ENCODE data around the gene JAKMIP3.

Gene JAKMIP3

GRCh38 chr10:132094581-132095234 lies 29.0 kb downstream of the JAKMIP3 start:
- Histone ChIP-seq H3K4me3 (ENCODE audit: low read depth, low read length) (no peak overlapping the region), H3K9me3 (ENCODE audit: severe bottlenecking) (no peaks in the 10 kb centered on the region), H3K27me3 (ENCODE audit: insufficient read depth, low read depth, severe bottlenecking) (no peaks in the 10 kb centered on the region), H3K36me3 (no peaks in the 10 kb centered on the region), H3K27ac (no peak overlapping the region)
- DNase-seq, result no peak
- TF ChIP-seq, protein P1, sequence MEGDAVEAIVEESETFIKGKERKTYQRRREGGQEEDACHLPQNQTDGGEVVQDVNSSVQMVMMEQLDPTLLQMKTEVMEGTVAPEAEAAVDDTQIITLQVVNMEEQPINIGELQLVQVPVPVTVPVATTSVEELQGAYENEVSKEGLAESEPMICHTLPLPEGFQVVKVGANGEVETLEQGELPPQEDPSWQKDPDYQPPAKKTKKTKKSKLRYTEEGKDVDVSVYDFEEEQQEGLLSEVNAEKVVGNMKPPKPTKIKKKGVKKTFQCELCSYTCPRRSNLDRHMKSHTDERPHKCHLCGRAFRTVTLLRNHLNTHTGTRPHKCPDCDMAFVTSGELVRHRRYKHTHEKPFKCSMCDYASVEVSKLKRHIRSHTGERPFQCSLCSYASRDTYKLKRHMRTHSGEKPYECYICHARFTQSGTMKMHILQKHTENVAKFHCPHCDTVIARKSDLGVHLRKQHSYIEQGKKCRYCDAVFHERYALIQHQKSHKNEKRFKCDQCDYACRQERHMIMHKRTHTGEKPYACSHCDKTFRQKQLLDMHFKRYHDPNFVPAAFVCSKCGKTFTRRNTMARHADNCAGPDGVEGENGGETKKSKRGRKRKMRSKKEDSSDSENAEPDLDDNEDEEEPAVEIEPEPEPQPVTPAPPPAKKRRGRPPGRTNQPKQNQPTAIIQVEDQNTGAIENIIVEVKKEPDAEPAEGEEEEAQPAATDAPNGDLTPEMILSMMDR (IDR thresholded peaks at IDR 0.05; ENCODE audit: low read depth, low read length), result no peak

- no peaks in the 10 kb centered on the region for H3K9me3 ChIP-seq (ENCODE audit: severe bottlenecking)
- H3K4me3 ChIP-seq (ENCODE audit: low read depth, low read length), result no peak overlapping the region
- TF ChIP-seq, protein P1 (IDR thresholded peaks at IDR 0.05; ENCODE audit: low read depth, low read length), result no peak
- no peaks in the 10 kb centered on the region for H3K27me3 ChIP-seq (ENCODE audit: insufficient read depth, low read depth, severe bottlenecking)
- no peaks in the 10 kb centered on the region for H3K36me3 ChIP-seq
- H3K27ac ChIP-seq, result no peak overlapping the region
- DNase-seq, result no peak
Measured at GRCh38 chr10:132095403-132096113, 29.8 kb downstream of the JAKMIP3 start.

DNA sequence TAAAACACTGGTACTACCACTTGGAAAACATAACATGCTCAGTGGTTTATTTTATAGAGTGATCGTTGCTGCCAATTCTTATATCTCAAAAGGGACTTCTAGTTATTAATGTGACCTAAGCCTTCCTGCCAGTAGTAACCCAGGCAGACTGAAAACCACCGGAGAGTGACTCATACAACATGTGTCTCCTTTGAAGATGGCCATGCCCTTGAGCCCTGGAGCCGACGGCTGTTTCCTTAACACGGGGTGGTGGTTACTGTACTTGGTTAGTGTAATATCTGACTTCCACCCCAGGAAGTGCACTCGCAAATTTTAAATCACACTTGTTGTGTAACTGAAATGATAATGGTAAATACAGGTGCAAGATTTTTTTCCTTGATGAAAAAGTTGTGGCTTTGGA lies 30.5 kb downstream of the JAKMIP3 start:
- Histone ChIP-seq H3K27ac (no peak overlapping the region), H3K36me3 (no peaks in the 10 kb centered on the region), H3K4me3 (ENCODE audit: low read depth, low read length) (no peak overlapping the region), H3K27me3 (ENCODE audit: insufficient read depth, low read depth, severe bottlenecking) (no peaks in the 10 kb centered on the region), H3K9me3 (ENCODE audit: severe bottlenecking) (no peaks in the 10 kb centered on the region)
- no peak for DNase-seq
- TF ChIP-seq, protein P1 (IDR thresholded peaks at IDR 0.05; ENCODE audit: low read depth, low read length), result no peak

- TF ChIP-seq, protein P1 (IDR thresholded peaks at IDR 0.05; ENCODE audit: low read depth, low read length), result no peak
- no peaks in the 10 kb centered on the region for H3K27me3 ChIP-seq (ENCODE audit: insufficient read depth, low read depth, severe bottlenecking)
- no peaks in the 10 kb centered on the region for H3K36me3 ChIP-seq
Measured at GRCh38 chr10:132096863-132097478, 31.2 kb downstream of the JAKMIP3 start.

DNA sequence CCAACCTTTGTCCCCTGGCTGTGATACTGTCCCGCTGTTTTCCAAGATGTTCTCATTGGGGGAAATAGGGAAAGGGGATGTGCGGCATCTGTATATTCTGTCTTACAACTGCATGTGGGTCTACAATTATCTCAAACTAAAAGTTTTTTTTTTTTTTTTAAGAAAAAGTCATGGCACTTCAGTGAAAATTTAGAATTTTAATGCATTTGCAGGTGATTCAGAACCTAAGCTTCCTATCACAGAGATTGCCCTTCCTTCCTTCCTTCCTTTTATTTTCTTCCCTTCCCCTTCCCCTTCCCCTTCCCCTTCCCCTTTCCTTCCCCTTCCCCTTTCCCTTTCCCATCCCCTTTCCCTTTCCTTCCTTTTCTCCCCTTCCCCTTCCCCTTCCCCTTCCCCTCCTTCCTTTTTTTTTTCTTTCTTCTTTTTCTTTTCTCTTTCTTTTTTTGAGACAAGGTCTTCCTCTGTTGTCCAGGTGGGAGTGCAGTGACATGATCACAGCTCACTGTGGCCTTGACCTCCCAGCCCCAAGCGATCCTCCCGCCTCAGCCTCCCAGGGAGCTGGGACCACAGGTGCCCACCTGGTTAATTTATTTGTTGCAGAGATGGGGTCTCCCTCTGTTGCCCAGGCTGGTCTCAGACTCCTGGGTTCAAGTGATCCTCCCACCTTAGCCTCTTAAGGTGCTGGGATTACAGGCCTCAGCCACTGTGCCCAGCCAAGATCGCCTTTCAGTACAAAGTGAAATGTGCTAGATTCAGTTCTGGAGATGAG lies 32.0 kb downstream of the JAKMIP3 start:
- Histone ChIP-seq H3K4me3 (ENCODE audit: low read depth, low read length) (no peak overlapping the region), H3K36me3 (no peaks in the 10 kb centered on the region), H3K9me3 (ENCODE audit: severe bottlenecking) (no peaks in the 10 kb centered on the region), H3K27me3 (ENCODE audit: insufficient read depth, low read depth, severe bottlenecking) (no peaks in the 10 kb centered on the region), H3K27ac (no peak overlapping the region)
- no peak for DNase-seq
- TF ChIP-seq, protein P1 (IDR thresholded peaks at IDR 0.05; ENCODE audit: low read depth, low read length), result no peak

More at GRCh38 chr10:132096863-132097478, 31.2 kb downstream of the JAKMIP3 start:
- no peak for DNase-seq
- Histone ChIP-seq H3K27ac (no peak overlapping the region), H3K9me3 (ENCODE audit: severe bottlenecking) (no peaks in the 10 kb centered on the region), H3K4me3 (ENCODE audit: low read depth, low read length) (no peak overlapping the region)
